IMR-90 (cell line): ENCODE measurements around the gene RAI14. TPM values are rescaled to one million over a fixed set of nuclear protein-coding genes. Genes with fewer than 3 reads are reported as not detected.

ENCODE experiments used
- ATAC-seq: fragments of 200-7000 bp; cut with Tn5 transposase; 2 replicates; pipeline ENCODE4 v1.9.1; 2020; ENCODE audit warnings: low read depth, mild to moderate bottlenecking, moderate library complexity
- BruUV-seq: library from RNA; stranded (reverse); fragments of 400-500 nt; replicated peaks from 2 replicates; lab custom pipeline; 2021; lab: Mats Ljungman, UMichigan
- CTCF ChIA-PET: fragments of 300-600 bp; formaldehyde crosslinking; extraction: SDS; loops from one replicate; lab custom pipeline; 2021; ENCODE audit warnings: antibody characterized with exemption; lab: Yijun Ruan, JAX
- POLR2A ChIA-PET: fragments of 300-600 bp; sonication (Branson Sonifier 250); formaldehyde crosslinking; loops from one replicate; lab custom pipeline; 2022; ENCODE audit warnings: antibody characterized with exemption; ENCODE audit not compliant: unreplicated experiment; lab: Charles Lee
- DNase-seq: peaks from one replicate; pipeline ENCODE4 v3.0.0; 2013
- H2AFZ ChIP-seq: replicated peaks from 2 replicates; pipeline ENCODE3; 2013; ENCODE audit warnings: low read length, mild to moderate bottlenecking; ENCODE audit not compliant: poor library complexity
- H2AK5ac ChIP-seq: 2 replicates; pipeline ENCODE4 v1.6.1; 2013; ENCODE audit warnings: low read depth, low read length, inconsistent platforms
- H2AK9ac ChIP-seq: replicated peaks from 2 replicates; pipeline ENCODE3; 2013; ENCODE audit warnings: mild to moderate bottlenecking, low read depth, low read length, moderate library complexity; ENCODE audit not compliant: poor library complexity
- H2BK120ac ChIP-seq: 2 replicates; pipeline ENCODE4 v1.6.1; 2013; ENCODE audit warnings: low read depth, low read length, inconsistent platforms
- H2BK15ac ChIP-seq: 3 replicates; pipeline ENCODE4 v1.6.1; 2013; ENCODE audit warnings: low read depth, low read length, inconsistent platforms
- H2BK20ac ChIP-seq: 2 replicates; pipeline ENCODE4 v1.6.1; 2013; ENCODE audit warnings: low read depth, mild to moderate bottlenecking, inconsistent platforms, low read length, moderate library complexity
- H2BK5ac ChIP-seq: 2 replicates; pipeline ENCODE4 v1.6.1; 2013; ENCODE audit warnings: mild to moderate bottlenecking, low read depth, low read length, inconsistent platforms; ENCODE audit not compliant: poor library complexity, severe bottlenecking
- H3K14ac ChIP-seq: replicated peaks from 2 replicates; pipeline ENCODE4 v1.6.1; 2013; ENCODE audit warnings: low read depth, low read length, inconsistent platforms
- H3K18ac ChIP-seq: 2 replicates; pipeline ENCODE4 v1.6.1; 2013; ENCODE audit warnings: low read depth, low read length, control low read depth
- H3K23ac ChIP-seq: 2 replicates; pipeline ENCODE4 v1.6.1; 2013; ENCODE audit warnings: low read depth, low read length, inconsistent platforms
- H3K27ac ChIP-seq: 2 replicates; pipeline ENCODE4 v1.5.1; 2013; ENCODE audit warnings: mild to moderate bottlenecking, control low read depth, low read length; ENCODE audit not compliant: insufficient read depth
- H3K27me3 ChIP-seq: 2 replicates; pipeline ENCODE4 v1.6.1; 2013; ENCODE audit warnings: low read length; ENCODE audit not compliant: control insufficient read depth, insufficient read depth
- H3K36me3 ChIP-seq: 2 replicates; pipeline ENCODE4 v1.6.1; 2013; ENCODE audit warnings: low read length, mixed read lengths; ENCODE audit not compliant: control insufficient read depth, insufficient read depth
- H3K4ac ChIP-seq: 2 replicates; pipeline ENCODE4 v1.6.1; 2013; ENCODE audit warnings: low read depth, low read length, inconsistent platforms
- H3K4me1 ChIP-seq: 2 replicates; pipeline ENCODE4 v1.6.1; 2013; ENCODE audit warnings: low read length, mixed read lengths; ENCODE audit not compliant: control insufficient read depth, insufficient read depth
- H3K4me2 ChIP-seq: 2 replicates; pipeline ENCODE4 v1.6.1; 2013; ENCODE audit warnings: low read depth, mild to moderate bottlenecking, control low read depth, low read length, moderate library complexity
- H3K4me3 ChIP-seq: 2 replicates; pipeline ENCODE4 v1.5.1; 2013; ENCODE audit warnings: low read depth, mild to moderate bottlenecking, control low read depth, low read length, moderate library complexity; ENCODE audit not compliant: insufficient read depth
- H3K56ac ChIP-seq: 2 replicates; pipeline ENCODE4 v1.6.1; 2013; ENCODE audit warnings: low read length, inconsistent platforms; ENCODE audit not compliant: insufficient read depth; ENCODE audit errors: extremely low read depth
- H3K79me1 ChIP-seq, 2 experiments: 2 replicates each; pipeline ENCODE4 v1.6.1; 2013; ENCODE audit warnings: low read length in 2 of 2, inconsistent platforms in 1 of 2, low read depth in 1 of 2
- H3K9ac ChIP-seq: 2 replicates; pipeline ENCODE4 v1.6.1; 2013; ENCODE audit warnings: low read depth, low read length, control low read depth
- H3K9me1 ChIP-seq: 2 replicates; pipeline ENCODE4 v1.6.1; 2013; ENCODE audit warnings: low read length, inconsistent platforms; ENCODE audit not compliant: insufficient read depth
- H3K9me3 ChIP-seq: 2 replicates; pipeline ENCODE4 v1.6.1; 2013; ENCODE audit warnings: low read length; ENCODE audit not compliant: control insufficient read depth, insufficient read depth
- H4K20me1 ChIP-seq: 2 replicates; pipeline ENCODE4 v1.6.1; 2013; ENCODE audit warnings: low read length, inconsistent platforms; ENCODE audit not compliant: insufficient read depth
- H4K5ac ChIP-seq: 2 replicates; pipeline ENCODE4 v1.6.1; 2013; ENCODE audit warnings: mild to moderate bottlenecking, low read depth, low read length, control low read depth
- H4K8ac ChIP-seq, 2 experiments: 2 replicates each; pipeline ENCODE4 v1.6.1; 2013; ENCODE audit warnings: low read depth in 2 of 2, low read length in 2 of 2, control low read depth in 1 of 2, inconsistent platforms in 1 of 2
- H4K91ac ChIP-seq: 2 replicates; pipeline ENCODE4 v1.6.1; 2013; ENCODE audit warnings: low read depth, low read length, inconsistent platforms; ENCODE audit not compliant: insufficient read depth
- CHD1 ChIP-seq: IDR thresholded peaks from 2 replicates; pipeline ENCODE4 v1.6.1; 2012; ENCODE audit warnings: low read depth, low read length, improper control_type of control experiment
- MAZ ChIP-seq: IDR thresholded peaks from 2 replicates; pipeline ENCODE4 v1.6.1; 2012; ENCODE audit warnings: low read depth, mild to moderate bottlenecking, low read length, improper control_type of control experiment, moderate library complexity, borderline replicate concordance
- NFE2L2 ChIP-seq: fragments of 150-350 bp; IDR thresholded peaks from 2 replicates; pipeline ENCODE4 v1.6.1; 2016; ENCODE audit warnings: low read depth, mild to moderate bottlenecking, low read length
- POLR2A ChIP-seq: IDR thresholded peaks from 2 replicates; pipeline ENCODE4 v1.6.1; 2012; ENCODE audit warnings: mild to moderate bottlenecking, low read depth, low read length
- RCOR1 ChIP-seq: IDR thresholded peaks from 2 replicates; pipeline ENCODE4 v1.6.1; 2012; ENCODE audit warnings: mild to moderate bottlenecking, low read length, improper control_type of control experiment; ENCODE audit not compliant: insufficient replicate concordance
- RFX5 ChIP-seq: IDR thresholded peaks from 2 replicates; pipeline ENCODE4 v1.8.0; 2012; ENCODE audit warnings: low read depth, mild to moderate bottlenecking, low read length, moderate library complexity
- SMC3 ChIP-seq: fragments of 150-350 bp; IDR thresholded peaks from 2 replicates; pipeline ENCODE4 v1.6.1; 2016; ENCODE audit warnings: low read depth, mild to moderate bottlenecking, antibody characterized with exemption, low read length, moderate library complexity
- WGBS, 2 experiments: methylation state at CpG; one replicate each; pipeline versions ENCODE4 v1.1.5 to v1.1.7; 2013; ENCODE audit warnings: missing lambda C conversion rate in 2 of 2; ENCODE audit not compliant: insufficient read length in 1 of 2; ENCODE audit errors: extremely low coverage in 2 of 2; 5-methylcytosine and 5-hydroxymethylcytosine counted together
- dilution Hi-C: fragments of 300-500 bp; cut with HindIII; formaldehyde crosslinking; loops from one replicate; pipeline ENCODE4 v1.14.3; 2018; ENCODE audit warnings: low sequenced_read_pairs; ENCODE audit not compliant: unreplicated experiment
- in situ Hi-C: fragments of 300-500 bp; cut with MboI; formaldehyde crosslinking; loops from 3 replicates; pipeline ENCODE4 v1.14.3; 2019; ENCODE audit warnings: low sequenced_read_pairs, inconsistent platforms, mixed read lengths
- intact Hi-C: fragments of 100-400 bp; cut with micrococcal nuclease; formaldehyde crosslinking; loops from 2 replicates; pipeline ENCODE4 v1.10.0; 2022
- polyA plus RNA-seq, 3 experiments: library from polyadenylated mRNA; depleted of rRNA; stranded (reverse); fragments of >200 nt; gene quantifications; 2 replicates each; pipeline ENCODE4 v1.2.3, GENCODE V29; 2012; ENCODE audit warnings: low replicate concordance in 1 of 3
- total RNA-seq: library from RNA; depleted of rRNA; stranded (reverse); fragments of >200 nt; gene quantifications from 2 replicates; pipeline ENCODE4 v1.2.3, GENCODE V29; 2012
- TF ChIP-seq, protein P1 (sequence below): fragments of 150-350 bp; IDR thresholded peaks from 2 replicates; pipeline ENCODE4 v1.6.1; 2017; ENCODE audit warnings: mild to moderate bottlenecking, antibody characterized with exemption, low read length, low read depth
- TF ChIP-seq, protein P2 (sequence below): conservative IDR thresholded peaks from 2 replicates; pipeline ENCODE4 v1.5.1; 2012; ENCODE audit warnings: mild to moderate bottlenecking, low read depth, low read length, improper control_type of control experiment

The RAI14 gene
- total and polyA plus RNA-seq, 2 of the 4 experiments (the other 2 are of a cell fraction), result 221 to 267 TPM

GRCh38 chr5:34651791-34652190 lies 4.3 kb upstream of the RAI14 start:
- H3K9me3 ChIP-seq, result no peaks in the 10 kb centered on the region
- no peak overlapping the region for H2BK120ac ChIP-seq
- H3K4me2 ChIP-seq, result no peak overlapping the region
- no peak for TF ChIP-seq POLR2A
- no peak for TF ChIP-seq RCOR1
- TF ChIP-seq, protein P1, sequence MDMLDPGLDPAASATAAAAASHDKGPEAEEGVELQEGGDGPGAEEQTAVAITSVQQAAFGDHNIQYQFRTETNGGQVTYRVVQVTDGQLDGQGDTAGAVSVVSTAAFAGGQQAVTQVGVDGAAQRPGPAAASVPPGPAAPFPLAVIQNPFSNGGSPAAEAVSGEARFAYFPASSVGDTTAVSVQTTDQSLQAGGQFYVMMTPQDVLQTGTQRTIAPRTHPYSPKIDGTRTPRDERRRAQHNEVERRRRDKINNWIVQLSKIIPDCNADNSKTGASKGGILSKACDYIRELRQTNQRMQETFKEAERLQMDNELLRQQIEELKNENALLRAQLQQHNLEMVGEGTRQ, result no peak
- TF ChIP-seq CHD1, result no peak
- TF ChIP-seq SMC3, result no peak
- no peak for TF ChIP-seq MAZ
- TF ChIP-seq NFE2L2, result no peak
- TF ChIP-seq RFX5, result no peak
- TF ChIP-seq, protein P2, sequence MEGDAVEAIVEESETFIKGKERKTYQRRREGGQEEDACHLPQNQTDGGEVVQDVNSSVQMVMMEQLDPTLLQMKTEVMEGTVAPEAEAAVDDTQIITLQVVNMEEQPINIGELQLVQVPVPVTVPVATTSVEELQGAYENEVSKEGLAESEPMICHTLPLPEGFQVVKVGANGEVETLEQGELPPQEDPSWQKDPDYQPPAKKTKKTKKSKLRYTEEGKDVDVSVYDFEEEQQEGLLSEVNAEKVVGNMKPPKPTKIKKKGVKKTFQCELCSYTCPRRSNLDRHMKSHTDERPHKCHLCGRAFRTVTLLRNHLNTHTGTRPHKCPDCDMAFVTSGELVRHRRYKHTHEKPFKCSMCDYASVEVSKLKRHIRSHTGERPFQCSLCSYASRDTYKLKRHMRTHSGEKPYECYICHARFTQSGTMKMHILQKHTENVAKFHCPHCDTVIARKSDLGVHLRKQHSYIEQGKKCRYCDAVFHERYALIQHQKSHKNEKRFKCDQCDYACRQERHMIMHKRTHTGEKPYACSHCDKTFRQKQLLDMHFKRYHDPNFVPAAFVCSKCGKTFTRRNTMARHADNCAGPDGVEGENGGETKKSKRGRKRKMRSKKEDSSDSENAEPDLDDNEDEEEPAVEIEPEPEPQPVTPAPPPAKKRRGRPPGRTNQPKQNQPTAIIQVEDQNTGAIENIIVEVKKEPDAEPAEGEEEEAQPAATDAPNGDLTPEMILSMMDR, result no peak
- no peaks in the 10 kb centered on the region for H4K20me1 ChIP-seq
- no peak overlapping the region for H3K14ac ChIP-seq
- H3K56ac ChIP-seq, result no peak overlapping the region
- H4K8ac ChIP-seq, result no peak overlapping the region
- ATAC-seq (no peak), DNase-seq (no peak)
- no TSS peak for BruUV-seq
- no peak overlapping the region for H2BK20ac ChIP-seq
- peaks cover 8% of the 10 kb centered on the region; the same call in 1 of the 2 replicates for H3K4me1 ChIP-seq
- no peak overlapping the region for H3K9ac ChIP-seq
- peaks cover 3% of the 10 kb centered on the region; the same call in 1 of the 2 replicates for H3K9me1 ChIP-seq
- ChIA-PET CTCF (interaction anchor here (0.9 to 1.2 kb wide), 2 partner anchors 11 to 42 kb away, joined by 3 to 5 read pairs; no protein-coding TSS in a partner anchor), POLR2A (no interaction called here)
- H2AFZ ChIP-seq, result no peak overlapping the region
- intact Hi-C loops (no loop called here), in situ Hi-C loops (no loop called here), dilution Hi-C loops (no loop called here)
- 0 out of 3 replicates have a peak overlapping the region, but pooled peaks have one; percentile 3 for H2BK15ac ChIP-seq
- no peak overlapping the region; the same call in 1 of the 2 replicates for H3K4ac ChIP-seq
- H3K23ac ChIP-seq, result no peak overlapping the region
- no peak overlapping the region for H3K4me3 ChIP-seq
- no CpG with 5 or more reads among the region's 2 CpGs for WGBS, 2 experiments
- peaks cover 0 to 9% of the 10 kb centered on the region in 2 experiments; a peak in 2 of 4 replicates for H3K79me1 ChIP-seq
- H3K27me3 ChIP-seq, result no peaks in the 10 kb centered on the region
- no peak overlapping the region for H2BK5ac ChIP-seq
- no peak overlapping the region for H3K27ac ChIP-seq
- H4K5ac ChIP-seq, result no peak overlapping the region
- no peak overlapping the region for H4K91ac ChIP-seq
- H2AK9ac ChIP-seq, result no peak overlapping the region
- H3K36me3 ChIP-seq, result no peaks in the 10 kb centered on the region
- H3K18ac ChIP-seq, result no peak overlapping the region
- peak overlapping the region; percentile 27; the same call in 1 of the 2 replicates for H2AK5ac ChIP-seq
